ENCODE results near the gene MT1G.
A peak's percentile ranks its signal among the peaks of the same experiment; 100 is the strongest.
"Not testable (repeated sequence)": the region's sequence is repeated elsewhere in the genome, so short reads cannot be mapped to it uniquely, and the experiment has no call there.

Gene MT1G

GRCh38 chr16:56665286-56666261 lies 2.3 kb downstream of the MT1G start:
- not testable (repeated sequence) for DNase-seq (ENCODE audit: low read depth)

- DNase-seq (ENCODE audit: low read depth), result no peak
Observed at GRCh38 chr16:56664506-56664905, 3.4 kb downstream of the MT1G start.

DNA sequence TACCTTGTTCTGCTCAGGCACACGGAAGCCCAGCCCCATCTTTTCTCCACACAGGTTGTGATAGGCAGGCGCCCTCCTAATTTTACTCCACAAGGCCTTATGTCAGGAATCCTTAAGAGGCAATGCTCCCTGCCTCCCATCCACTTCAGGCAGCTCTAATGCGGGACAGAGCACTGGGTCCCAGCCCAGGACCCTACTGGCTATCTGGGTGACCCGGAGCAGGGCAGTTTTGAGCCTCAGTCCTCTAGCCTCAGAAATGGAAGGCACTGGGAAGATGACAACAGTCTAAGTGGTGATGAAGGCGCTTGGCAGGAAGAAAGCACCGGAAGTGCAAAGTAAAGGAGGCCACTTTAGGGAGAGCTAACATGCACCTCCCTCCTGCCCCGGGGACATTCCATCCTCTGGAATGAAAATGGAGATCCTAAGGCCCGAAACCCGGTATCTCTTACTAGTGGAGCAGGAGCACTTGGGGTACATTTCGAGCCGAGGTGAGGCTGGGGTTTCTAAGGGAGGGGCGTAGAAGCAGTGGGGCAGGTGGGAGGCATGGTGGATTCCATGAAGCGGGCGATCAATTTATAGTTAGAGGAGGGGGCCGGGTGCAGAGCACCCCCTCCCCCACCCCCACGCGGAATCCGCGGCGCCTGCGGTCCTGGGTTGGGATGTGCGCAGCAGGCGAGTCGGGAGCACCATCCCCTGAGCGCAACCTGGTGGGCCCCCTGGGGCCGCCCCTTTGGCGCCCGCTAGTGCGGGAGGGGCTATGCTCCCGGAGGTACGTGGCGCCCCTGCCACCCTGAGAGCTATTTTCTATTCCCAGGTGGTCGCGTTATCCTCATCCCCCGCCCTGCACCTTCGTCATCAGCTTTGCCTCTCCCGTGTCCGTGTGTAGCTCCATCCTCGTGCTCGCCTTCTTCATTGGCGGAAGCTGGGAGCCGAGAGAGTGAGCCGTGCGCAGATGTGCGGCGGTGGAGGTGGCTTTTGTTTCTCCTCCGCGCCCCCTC lies 5.2 kb downstream of the MT1G start:
- DNase-seq (ENCODE audit: low read depth), result no peak

- no peak for DNase-seq (ENCODE audit: low read depth)
Observed at GRCh38 chr16:56658327-56658875, 9.5 kb downstream of the MT1G start.

- peak; percentile 44 for DNase-seq (ENCODE audit: low read depth)
Observed at GRCh38 chr16:56657555-56658326, 10.1 kb downstream of the MT1G start, which contains the start of gene MT1F. Gene MT1F, plus strand, starts transcription at chr16:56657959. Its CDS starts 100 bp downstream, at chr16:56658059.

GRCh38 chr16:56653218-56653617 lies 14.6 kb downstream of the MT1G start:
- no peak for DNase-seq (ENCODE audit: low read depth)

DNA sequence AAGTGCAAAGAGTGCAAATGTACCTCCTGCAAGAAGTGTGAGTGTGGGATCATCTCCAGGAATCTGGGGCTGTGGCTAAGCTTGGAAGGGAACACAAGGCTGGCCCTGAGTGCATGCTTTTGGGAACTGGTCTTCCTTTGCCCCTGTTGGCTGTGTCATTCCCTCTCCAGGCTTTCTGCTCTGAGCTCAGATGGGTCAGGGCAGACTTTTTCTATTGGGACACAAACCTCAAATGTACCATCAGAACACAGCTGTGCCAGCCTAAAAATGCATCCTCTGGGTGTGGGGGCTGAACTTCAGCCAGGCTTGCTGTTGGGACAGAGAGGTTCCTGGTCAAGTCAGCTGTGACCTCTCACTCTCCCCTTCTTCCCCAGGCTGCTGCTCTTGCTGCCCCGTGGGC lies 15.3 kb downstream of the MT1G start:
- DNase-seq (ENCODE audit: low read depth), result no peak

GRCh38 chr16:56651586-56651985 lies 16.3 kb downstream of the MT1G start, which contains the start of gene MT1B:
Gene MT1B, plus strand, starts transcription at chr16:56651886. Its CDS starts 68 bp downstream, at chr16:56651954.
- no peak for DNase-seq (ENCODE audit: low read depth)

- DNase-seq (ENCODE audit: low read depth), result no peak
Observed at GRCh38 chr16:56649820-56650219, 18.0 kb downstream of the MT1G start.

DNA sequence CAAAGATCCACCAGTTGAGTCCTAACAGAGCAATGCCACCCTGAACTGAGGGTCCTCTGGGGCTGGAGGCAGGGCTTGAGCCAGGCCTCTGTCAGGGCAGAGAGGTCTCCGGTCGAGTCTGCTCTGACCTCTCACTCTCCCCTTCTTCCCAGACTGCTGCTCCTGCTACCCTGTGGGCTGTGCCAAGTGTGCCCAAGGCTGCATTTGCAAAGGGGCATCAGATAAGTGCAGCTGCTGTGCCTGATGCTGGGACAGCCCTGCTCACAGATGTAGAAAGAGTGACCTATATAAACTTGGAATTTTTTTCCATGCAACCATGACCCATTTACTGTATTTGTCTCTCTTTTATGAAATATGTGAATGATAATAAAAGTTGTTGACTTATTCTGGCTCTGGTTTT lies 18.6 kb downstream of the MT1G start:
- no peak for DNase-seq (ENCODE audit: low read depth)

DNA sequence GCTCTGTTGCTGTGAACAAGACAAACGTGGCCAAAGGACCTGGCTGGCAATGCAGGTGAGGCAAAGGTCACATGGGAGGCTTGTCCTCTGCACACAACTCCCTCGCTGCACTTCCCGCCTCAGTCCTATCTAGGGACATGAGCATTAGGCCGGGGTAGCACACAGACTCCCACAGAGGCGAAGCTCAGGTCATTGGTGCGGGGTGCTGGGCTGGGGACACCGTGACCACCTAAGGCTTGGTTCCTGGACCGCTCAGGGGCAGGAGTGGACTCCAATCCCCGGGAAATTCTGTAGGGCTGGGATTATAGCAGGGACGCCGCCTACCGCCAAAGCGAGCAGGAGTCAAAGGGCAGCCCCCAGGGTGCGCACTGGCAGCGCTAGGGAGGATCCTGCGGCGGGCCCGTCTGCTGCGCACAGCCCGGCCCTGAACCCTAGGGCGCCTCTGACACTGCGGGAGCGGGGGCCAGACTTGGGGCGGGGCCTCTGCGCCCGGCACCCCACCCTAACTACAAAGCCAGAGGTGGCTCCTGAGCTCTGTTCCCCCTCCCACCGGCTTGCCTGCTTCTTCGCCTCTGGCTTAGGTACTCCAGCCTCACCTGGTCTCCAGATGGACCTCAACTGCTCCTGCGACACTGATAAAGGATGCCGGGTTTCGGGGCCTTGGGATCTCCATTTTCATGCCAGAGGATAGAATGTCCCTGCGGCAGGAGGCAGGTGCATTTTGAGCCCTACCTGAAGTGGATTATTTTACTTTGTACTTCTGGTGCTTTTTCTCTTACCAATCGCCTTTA lies 20.0 kb downstream of the MT1G start:
- no peak for DNase-seq (ENCODE audit: low read depth)

DNA sequence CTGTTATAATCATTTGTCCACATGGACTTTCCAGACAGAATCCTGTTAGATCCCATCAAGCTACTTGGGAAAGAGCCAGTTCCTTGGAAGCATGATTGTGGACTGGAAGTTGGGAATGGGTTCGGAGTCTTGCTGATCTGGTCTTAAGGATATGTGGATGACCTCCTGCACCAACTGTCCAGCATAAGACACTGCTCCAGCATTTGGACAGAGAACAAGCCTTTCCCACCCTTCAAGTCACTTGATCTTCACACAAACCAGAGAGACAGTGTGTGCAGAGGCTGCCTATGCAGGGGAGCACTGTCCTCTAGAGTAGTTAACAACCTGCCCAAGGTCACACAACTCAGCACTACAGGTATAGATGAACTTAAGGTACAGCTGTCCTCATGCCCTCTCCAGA lies 22.0 kb downstream of the MT1G start:
- no peak for DNase-seq (ENCODE audit: low read depth)

DNA sequence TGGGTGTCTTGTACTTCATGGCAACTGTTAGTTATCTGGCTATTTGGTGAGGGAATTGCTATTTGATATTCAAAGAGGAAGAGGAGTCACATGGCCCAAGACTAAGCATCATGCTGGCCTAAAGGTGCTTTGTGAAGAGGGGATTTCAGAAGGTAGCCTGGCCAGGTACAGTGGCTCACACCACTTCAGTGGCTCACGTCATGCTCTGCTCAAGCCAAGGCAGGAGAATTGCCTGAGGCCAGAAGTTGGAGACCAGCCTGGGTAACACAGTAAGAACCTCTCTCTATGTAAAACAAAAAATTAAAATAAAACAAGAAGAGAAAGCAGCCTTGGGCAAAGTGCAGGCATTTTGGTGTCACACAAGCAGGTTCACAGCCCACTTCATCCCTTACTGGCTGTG lies 22.6 kb downstream of the MT1G start:
- no peak for DNase-seq (ENCODE audit: low read depth)

- DNase-seq (ENCODE audit: low read depth), result no peak
Observed at GRCh38 chr16:56643833-56644232, 24.0 kb downstream of the MT1G start.

- peak; percentile 50 for DNase-seq (ENCODE audit: low read depth)
Observed at GRCh38 chr16:56643080-56643778, 24.6 kb downstream of the MT1G start.

- no peak for DNase-seq (ENCODE audit: low read depth)
Observed at GRCh38 chr16:56641166-56641565, 26.7 kb downstream of the MT1G start.

DNA sequence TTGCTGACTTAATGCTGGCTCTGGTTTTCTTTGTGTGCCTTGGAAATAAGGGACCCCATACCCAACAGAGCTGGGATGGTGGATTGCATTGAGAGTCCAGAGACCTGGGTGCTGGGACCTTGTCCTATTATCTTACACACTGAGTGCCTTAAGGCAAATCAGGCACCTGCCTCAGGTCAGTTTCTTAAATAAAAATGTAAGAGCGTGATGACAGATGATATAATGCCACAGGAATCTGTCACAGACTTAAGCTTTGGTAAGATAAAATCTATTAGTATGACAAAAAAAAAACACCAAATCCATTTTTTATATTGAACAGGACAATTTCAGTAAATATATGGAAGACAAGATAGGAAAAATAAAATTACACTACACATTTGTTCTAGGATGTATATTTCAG lies 27.8 kb downstream of the MT1G start:
- DNase-seq (ENCODE audit: low read depth), result no peak

DNA sequence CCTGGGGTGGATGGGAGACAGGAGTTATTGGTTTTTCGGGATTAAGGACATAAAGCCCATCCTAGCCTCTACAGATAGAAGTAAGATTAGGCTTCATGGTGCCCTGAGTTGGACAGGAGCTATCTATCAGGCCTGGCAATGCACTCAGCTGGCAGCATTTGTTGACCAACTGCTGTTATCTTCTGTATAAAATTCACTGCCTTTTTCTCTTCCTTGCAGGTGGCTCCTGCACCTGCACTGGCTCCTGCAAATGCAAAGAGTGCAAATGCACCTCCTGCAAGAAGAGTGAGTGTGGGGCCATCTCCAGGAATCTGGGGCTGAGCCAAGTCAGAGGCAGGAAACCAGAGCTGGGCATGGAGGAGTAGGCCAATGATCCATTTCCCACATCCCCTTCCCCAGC lies 28.8 kb downstream of the MT1G start:
- DNase-seq (ENCODE audit: low read depth), result no peak

DNA sequence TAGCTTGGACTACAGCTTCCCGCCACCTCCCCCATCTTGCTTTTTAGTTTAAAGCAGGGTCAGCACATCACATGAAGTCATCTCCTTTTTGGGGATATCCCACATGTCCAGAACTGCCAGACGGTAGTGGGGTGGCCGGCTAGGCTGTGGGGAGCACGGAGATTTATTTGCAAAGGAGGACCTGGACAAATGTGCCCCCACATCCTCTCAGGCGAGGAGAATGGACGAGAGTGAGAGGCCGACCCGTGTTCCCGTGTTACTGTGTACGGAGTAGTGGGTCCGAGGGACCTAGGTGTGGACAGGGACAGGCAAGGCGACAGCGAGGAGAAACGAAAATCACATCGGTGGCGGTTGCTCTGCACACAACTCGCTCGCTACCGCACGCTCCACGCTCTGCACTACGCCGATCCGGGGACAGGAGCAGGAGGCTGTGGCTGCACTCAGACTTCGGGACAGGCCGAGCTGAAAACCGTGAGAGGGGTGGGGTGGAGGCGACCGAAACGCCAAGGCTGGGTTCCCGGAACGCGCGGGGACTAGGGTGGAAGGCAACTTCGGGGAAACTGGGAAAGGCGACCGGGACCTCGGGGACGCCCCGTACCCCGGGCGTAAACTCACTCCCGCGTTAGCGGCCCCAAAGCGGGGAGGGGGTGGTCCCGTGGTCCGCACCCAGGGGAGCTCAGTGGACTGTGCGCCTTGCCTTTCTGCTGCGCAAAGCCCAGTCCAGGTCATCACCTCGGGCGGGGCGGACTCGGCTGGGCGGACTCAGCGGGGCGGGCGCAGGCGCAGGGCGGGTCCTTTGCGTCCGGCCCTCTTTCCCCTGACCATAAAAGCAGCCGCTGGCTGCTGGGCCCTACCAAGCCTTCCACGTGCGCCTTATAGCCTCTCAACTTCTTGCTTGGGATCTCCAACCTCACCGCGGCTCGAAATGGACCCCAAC lies 29.8 kb downstream of the MT1G start, which contains the start of gene MT1A:
TSS of gene MT1A (plus strand) at position 853 of the 937 bp plus-strand sequence. CDS start at position 926, 73 bp downstream.
- DNase-seq (ENCODE audit: low read depth), result no peak

Data from stimulated activated CD4-positive, alpha-beta T cell treated with anti-CD3 and anti-CD28 coated beads, Interleukin-2, amount 100 ng/mL, for 4 hours (primary cell).